PC-3 (cell line): ENCODE data around the gene ANKZF1.

Source experiments
- CTCF ChIP-seq: fragments of 300-600 bp; sonication (generic); conservative IDR thresholded peaks from 2 replicates; pipeline ENCODE4 v1.5.1; 2017; ENCODE audit warnings: antibody characterized with exemption, low read depth, mild to moderate bottlenecking, low read length
- EZH2phosphoT487 ChIP-seq: fragments of 300-600 bp; sonication (generic); IDR thresholded peaks from 2 replicates; pipeline ENCODE4 v1.6.1; 2018; ENCODE audit warnings: mild to moderate bottlenecking, antibody characterized with exemption, low read length, borderline replicate concordance

- TF ChIP-seq CTCF (no peak), EZH2phosphoT487 (no peak)
These were observed 51.0 kb downstream of the ANKZF1 start for GRCh38 chr2:219280651-219281050.
